HepG2 (cell line): ENCODE measurements around the gene ALDH16A1. TPM values are rescaled to one million over a fixed set of nuclear protein-coding genes. Genes with fewer than 3 reads are reported as not detected.
A peak's percentile ranks its signal among the peaks of the same experiment; 100 is the strongest.

Experiments used
- CBX5 ChIP-seq: sonication (generic); formaldehyde crosslinking; IDR thresholded peaks from 2 replicates; pipeline ENCODE4 v1.4.0; 2020; ENCODE audit warnings: missing genetic modification reagents, borderline replicate concordance
- ELF1 ChIP-seq: sonication (generic); formaldehyde crosslinking; IDR thresholded peaks from 2 replicates; pipeline ENCODE4 v1.4.0; 2020; ENCODE audit warnings: missing genetic modification reagents
- GFI1 ChIP-seq: sonication (generic); formaldehyde crosslinking; IDR thresholded peaks from 2 replicates; pipeline ENCODE4 v1.5.0; 2020; ENCODE audit warnings: missing genetic modification reagents, mild to moderate bottlenecking, borderline replicate concordance
- GMEB2 ChIP-seq: IDR thresholded peaks from 2 replicates; pipeline ENCODE4 v1.6.1; 2016; ENCODE audit warnings: missing biosample characterization, missing genetic modification reagents, low read depth
- HMGXB4 ChIP-seq, 2 experiments: sonication (generic) in 1 of 2; formaldehyde crosslinking in 1 of 2; IDR thresholded peaks; 2 replicates each; pipeline versions ENCODE4 v1.4.0 to v1.6.1; 2018 to 2020; ENCODE audit warnings: missing genetic modification reagents in 2 of 2, borderline replicate concordance in 1 of 2, low read depth in 1 of 2, mild to moderate bottlenecking in 1 of 2, missing biosample characterization in 1 of 2
- IKZF5 ChIP-seq: IDR thresholded peaks from 2 replicates; pipeline ENCODE4 v1.6.1; 2018; ENCODE audit warnings: missing genetic modification reagents, mild to moderate bottlenecking, missing compliant biosample characterization
- PAF1 ChIP-seq: IDR thresholded peaks from 2 replicates; pipeline ENCODE4 v1.6.1; 2016; ENCODE audit warnings: missing genetic modification reagents, missing compliant biosample characterization
- SOX13 ChIP-seq, 3 experiments: fragments of 450-650 bp in 1 of 3; sonication (generic) in 1 of 3; formaldehyde crosslinking in 1 of 3; IDR thresholded peaks in 2 of 3; conservative IDR thresholded peaks in 1 of 3; 2 replicates each; pipeline versions ENCODE4 v1.5.0 to v1.6.1; 2016 to 2020; ENCODE audit warnings: antibody characterized with exemption in 1 of 3, mild to moderate bottlenecking in 1 of 3, missing compliant biosample characterization in 1 of 3, missing genetic modification reagents in 1 of 3, moderate library complexity in 1 of 3
- TBP ChIP-seq: sonication (generic); formaldehyde crosslinking; IDR thresholded peaks from 2 replicates; pipeline ENCODE4 v1.5.0; 2020; ENCODE audit warnings: missing genetic modification reagents
- THYN1 ChIP-seq: sonication (generic); formaldehyde crosslinking; IDR thresholded peaks from 2 replicates; pipeline ENCODE4 v1.8.1; 2023; ENCODE audit warnings: low read depth, mild to moderate bottlenecking, moderate library complexity, missing genetic modification reagents, borderline replicate concordance
- TMF1 ChIP-seq: sonication (generic); formaldehyde crosslinking; IDR thresholded peaks from 2 replicates; pipeline ENCODE4 v1.8.1; 2022; ENCODE audit warnings: low read depth, missing genetic modification reagents
- UBTF ChIP-seq: sonication (generic); formaldehyde crosslinking; IDR thresholded peaks from 2 replicates; pipeline ENCODE4 v1.4.0; 2020; ENCODE audit warnings: mild to moderate bottlenecking, missing genetic modification reagents
- ZNF264 ChIP-seq: sonication (generic); formaldehyde crosslinking; IDR thresholded peaks from 2 replicates; pipeline ENCODE4 v1.4.0; 2020; ENCODE audit warnings: missing genetic modification reagents
- ZNF326 ChIP-seq: sonication (generic); formaldehyde crosslinking; IDR thresholded peaks from 2 replicates; pipeline ENCODE4 v1.4.0; 2020; ENCODE audit warnings: missing genetic modification reagents, borderline replicate concordance
- ZNF605 ChIP-seq: sonication (generic); formaldehyde crosslinking; IDR thresholded peaks from 2 replicates; pipeline ENCODE4 v1.8.0; 2022; ENCODE audit warnings: mild to moderate bottlenecking, missing genetic modification reagents
- ZNF615 ChIP-seq: sonication (generic); formaldehyde crosslinking; IDR thresholded peaks from 2 replicates; pipeline ENCODE4 v1.5.0; 2020; ENCODE audit warnings: mild to moderate bottlenecking, missing genetic modification reagents, borderline replicate concordance
- ZNF687 ChIP-seq: sonication (generic); formaldehyde crosslinking; IDR thresholded peaks from 2 replicates; pipeline ENCODE4 v1.5.1; 2020; ENCODE audit warnings: mild to moderate bottlenecking, missing genetic modification reagents, moderate library complexity
- polyA plus RNA-seq, 8 experiments: library from polyadenylated mRNA; depleted of rRNA in 3 of 8; stranded (reverse) in 7 of 8; unstranded in 1 of 8; fragments of >200 nt; fragmentation: Illumina TruSeq in 4 of 8; extraction: Trizol in 4 of 8; gene quantifications; 2 replicates each; pipeline versions ENCODE4 v1.2.1 to v1.2.3, GENCODE V29; 2011 to 2016; ENCODE audit warnings: low read depth in 4 of 8, missing spikeins in 1 of 8, mixed read lengths in 1 of 8; ENCODE audit not compliant: insufficient read depth in 1 of 8
- total RNA-seq, 5 experiments: library from RNA; depleted of rRNA; stranded (reverse); fragments of >200 nt; fragmentation: Illumina TruSeq; extraction: Trizol; gene quantifications; 2 replicates each; pipeline ENCODE4 v1.2.3, GENCODE V29; 2016; ENCODE audit warnings: low read depth in 1 of 5

The ALDH16A1 gene
- total and polyA plus RNA-seq, 2 of the 13 experiments (the other 11 are each of a cell fraction or from before 2014, with no cell fraction given), result 8.4 to 34.9 TPM

- TF ChIP-seq IKZF5 (CRISPR knock-in tag) (no peak), HMGXB4 (CRISPR knock-in tag; IDR thresholded peaks at IDR 0.05; ENCODE audit: borderline replicate concordance in 1 of 2, low read depth in 1 of 2) (peak; percentile 83), CBX5 (CRISPR knock-in tag) (peak; percentile 78; the same call in 1 of the 2 replicates), UBTF (CRISPR knock-in tag) (peak; percentile 64), ZNF605 (CRISPR knock-in tag) (no peak; the same call in 1 of the 2 replicates), ZNF264 (CRISPR knock-in tag) (no peak), ZNF326 (no peak), ELF1 (no peak), ZNF687 (CRISPR knock-in tag) (peak; percentile 93), TMF1 (peak; percentile 80; the same call in 1 of the 2 replicates), ZNF615 (CRISPR knock-in tag) (no peak), SOX13 (IDR thresholded peaks at IDR 0.05) (no peak), SOX13 (CRISPR knock-in tag; conservative IDR thresholded peaks at IDR 0.05 in 1 of 2, IDR thresholded peaks at IDR 0.05 in 1 of 2) (peak; percentile 71 to 75; a peak in 2 of 4 replicates), TBP (no peak), THYN1 (CRISPR knock-in tag) (no peak), GMEB2 (no peak), PAF1 (peak; percentile 84), GFI1 (CRISPR knock-in tag) (no peak)
Observed at GRCh38 chr19:49489601-49490167, 36.7 kb downstream of the ALDH16A1 start (continued).
